GM18858 (cell line): Measurements from ENCODE around the gene LMX1B.
"Not testable (repeated sequence)": the region's sequence is repeated elsewhere in the genome, so short reads cannot be mapped to it uniquely, and the experiment has no call there.

Experiments
- ATAC-seq: cut with Tn5 transposase; IDR thresholded peaks from one replicate; pipeline ENCODE4 v1.9.1; 2021; ENCODE audit not compliant: unreplicated experiment

Gene LMX1B

DNA sequence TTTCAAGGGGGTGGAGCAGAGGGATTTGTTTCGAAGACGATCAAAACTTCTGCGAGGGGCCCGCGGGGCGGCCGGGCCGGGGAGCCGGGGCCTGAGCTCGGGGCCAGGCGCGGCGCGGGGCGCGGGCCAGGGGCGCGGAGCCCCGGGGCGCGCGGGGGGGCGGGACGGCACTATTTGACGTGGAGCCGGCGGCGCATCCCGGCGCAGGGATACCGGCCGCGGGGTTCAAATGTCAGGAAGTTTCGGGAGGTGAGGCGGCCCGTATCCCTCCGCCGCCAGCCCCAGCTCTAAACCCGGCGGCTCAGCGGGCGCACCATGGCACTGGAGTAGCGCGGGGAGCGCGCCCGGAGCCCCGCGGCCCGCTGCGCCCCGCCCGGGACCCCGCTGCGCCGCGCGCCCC, at the start of gene LMX1B:
TSS of gene LMX1B (plus strand) at position 278 of the 400 bp plus-strand sequence. CDS start 522 bp downstream, outside the sequence.
- ATAC-seq: no peak

DNA sequence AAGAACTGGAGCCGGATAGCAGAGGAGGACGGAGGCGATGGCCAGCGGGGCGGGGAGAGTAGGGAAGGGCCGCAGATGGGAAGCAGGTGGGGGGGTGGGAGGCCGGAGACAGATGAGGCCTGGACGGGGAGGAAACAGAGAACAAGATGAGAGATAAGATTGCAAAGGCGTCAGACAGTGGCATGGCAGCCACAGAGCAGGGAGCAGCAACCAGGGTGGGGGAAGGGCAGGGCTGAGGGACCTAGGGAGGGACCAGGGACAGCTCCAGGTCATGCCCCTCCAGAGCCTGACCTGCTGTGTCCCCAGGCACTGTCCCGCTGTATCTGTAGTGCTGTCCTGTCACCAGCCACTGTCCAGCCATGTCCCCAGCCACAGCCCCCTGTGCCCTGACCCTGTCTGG, 49.6 kb upstream of the LMX1B start:
- no peak for ATAC-seq

GRCh38 chr9:126564716-126565115, 49.0 kb upstream of the LMX1B start:
- no peak for ATAC-seq

- ATAC-seq: no peak
Observed at GRCh38 chr9:126565336-126566128, 48.2 kb upstream of the LMX1B start.

GRCh38 chr9:126569036-126569435, 44.7 kb upstream of the LMX1B start:
- no peak for ATAC-seq

DNA sequence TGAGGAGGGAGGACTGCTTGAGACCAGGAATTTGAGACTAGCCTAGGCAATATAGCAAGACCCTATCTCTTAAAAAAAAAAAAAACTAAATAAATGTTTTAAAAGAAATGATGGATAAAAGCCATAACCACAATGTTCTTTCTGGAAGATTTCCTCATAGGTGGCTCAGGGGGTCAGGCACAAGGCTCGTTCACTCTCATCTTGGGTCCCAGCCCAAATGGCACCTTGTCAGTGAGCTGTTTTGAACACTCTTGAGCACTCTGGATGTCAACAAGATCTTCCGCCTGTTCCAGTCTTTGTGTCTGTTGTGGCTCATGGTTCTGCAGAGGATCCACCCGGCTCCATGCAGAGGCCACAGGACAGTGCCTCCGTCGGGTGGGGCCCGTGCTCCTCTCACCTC, 35.7 kb upstream of the LMX1B start:
- ATAC-seq: no peak

GRCh38 chr9:126580319-126580718, 33.4 kb upstream of the LMX1B start:
- not testable (repeated sequence) for ATAC-seq

GRCh38 chr9:126581893-126582292, 31.8 kb upstream of the LMX1B start:
- ATAC-seq: no peak

DNA sequence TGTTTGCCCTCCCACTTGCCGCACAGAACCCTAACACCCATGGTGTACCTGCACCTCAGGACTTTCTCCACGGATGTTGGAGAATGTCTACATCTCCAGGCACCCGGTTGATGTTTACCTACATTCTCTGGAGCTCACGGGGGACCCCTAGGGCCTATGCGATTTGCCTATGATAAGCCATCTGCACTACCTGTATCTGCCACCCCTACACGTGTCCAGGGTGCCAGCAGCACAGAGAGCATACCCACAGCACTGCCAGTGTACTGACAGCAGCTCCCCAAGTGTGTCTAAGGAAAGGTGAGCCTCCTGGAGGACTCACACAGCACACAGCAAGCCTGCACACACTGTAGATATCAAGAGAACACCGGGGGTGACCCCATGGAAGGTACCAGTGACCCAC, 31.3 kb upstream of the LMX1B start:
- ATAC-seq: no peak

DNA sequence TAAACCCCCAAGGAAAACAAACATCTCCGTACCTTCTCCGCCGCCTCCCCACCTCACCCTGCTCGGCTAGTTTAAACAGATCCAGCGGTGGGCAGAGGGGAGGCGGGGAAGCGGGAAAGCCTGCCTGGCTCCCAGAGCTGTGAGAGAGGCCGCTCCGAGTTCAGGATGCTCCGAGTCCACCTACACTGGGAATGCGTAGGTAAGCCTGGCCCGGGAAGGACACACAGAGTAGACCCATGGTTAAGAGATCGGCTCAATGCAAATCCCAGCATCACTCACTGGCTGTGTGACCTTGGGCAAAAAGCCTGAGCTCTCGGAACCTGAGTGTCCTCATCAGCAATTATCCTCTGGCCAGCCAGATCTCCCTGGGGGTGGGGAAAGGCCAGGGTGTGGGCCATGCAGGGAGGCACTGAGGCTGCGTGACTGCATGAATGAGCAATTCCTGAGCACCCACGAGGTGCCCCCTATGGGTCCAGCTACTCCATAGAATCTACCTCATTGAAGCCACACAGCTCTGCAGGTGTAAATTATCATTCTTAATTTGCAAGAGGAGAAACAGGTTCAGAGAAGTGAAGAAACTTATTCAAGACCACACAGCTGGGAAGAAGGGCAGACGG, 30.5 kb upstream of the LMX1B start:
- no peak for ATAC-seq

DNA sequence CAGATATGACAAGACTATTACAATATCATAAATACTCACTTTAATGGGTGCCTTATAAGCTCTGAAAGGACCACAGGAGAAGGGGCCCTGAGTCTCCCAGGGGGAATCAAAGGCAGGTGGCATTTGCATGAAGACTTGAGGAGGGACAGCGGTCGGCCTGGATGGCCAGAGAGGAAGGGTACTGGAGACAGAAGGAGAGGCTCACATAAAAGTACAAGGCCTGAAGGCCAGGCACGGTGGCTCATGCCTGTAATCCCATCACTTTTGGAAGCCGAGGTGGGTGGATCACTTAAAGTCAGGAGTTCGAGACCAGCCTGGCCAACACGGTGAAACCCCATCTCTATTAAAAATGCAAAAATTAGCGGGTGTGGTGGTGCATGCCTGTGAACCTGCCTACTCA, 29.1 kb upstream of the LMX1B start:
- ATAC-seq: no peak

- ATAC-seq: no peak
Observed at GRCh38 chr9:126586236-126586635, 27.5 kb upstream of the LMX1B start.

- no peak for ATAC-seq
Observed at GRCh38 chr9:126587187-126588185, 26.2 kb upstream of the LMX1B start.

- no peak for ATAC-seq
Observed at GRCh38 chr9:126588491-126589168, 25.1 kb upstream of the LMX1B start.

DNA sequence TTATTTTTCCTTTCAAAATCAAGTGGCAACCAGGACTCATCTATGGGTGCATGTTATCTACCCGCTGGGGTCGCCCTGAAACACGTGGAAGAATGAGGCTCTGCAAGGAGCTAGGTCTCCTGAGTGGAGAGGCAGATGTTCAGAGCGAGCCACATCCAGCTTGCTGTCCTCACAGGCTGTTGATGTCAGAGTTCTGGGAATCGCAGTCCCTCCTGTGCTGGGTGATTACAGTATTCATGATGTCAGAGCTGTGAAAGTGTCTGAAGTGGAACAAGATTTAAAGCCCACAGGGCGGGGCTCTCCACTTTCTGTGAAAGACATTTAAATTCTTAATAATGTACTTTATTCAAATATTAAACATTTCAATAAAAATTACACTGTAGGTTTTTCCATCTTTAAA, 24.4 kb upstream of the LMX1B start:
- no peak for ATAC-seq

GRCh38 chr9:126591083-126591482, 22.6 kb upstream of the LMX1B start:
- no peak for ATAC-seq

- no peak for ATAC-seq
Observed at GRCh38 chr9:126591922-126592321, 21.8 kb upstream of the LMX1B start.

GRCh38 chr9:126592461-126592860, 21.3 kb upstream of the LMX1B start:
- no peak for ATAC-seq

GRCh38 chr9:126595982-126596381, 17.7 kb upstream of the LMX1B start:
- ATAC-seq: no peak

- no peak for ATAC-seq
Observed at GRCh38 chr9:126599047-126599650, 14.6 kb upstream of the LMX1B start.
